NCI-H345 treated with DMSO at 0.1 percent for 48 hours (cell line): Measurements from ENCODE around the gene SSR1.
"Not testable (repeated sequence)": the region's sequence is repeated elsewhere in the genome, so short reads cannot be mapped to it uniquely, and the experiment has no call there.

ENCODE experiments used
- DNase-seq: peaks from one replicate; lab custom pipeline; 2025; ENCODE audit not compliant: unreplicated experiment; lab: John Stamatoyannopoulos, UW

The SSR1 gene

GRCh38 chr6:7283676-7284075, 29.3 kb downstream of the SSR1 start:
- DNase-seq = no peak

- DNase-seq = no peak
Measured at GRCh38 chr6:7282097-7282906, 30.7 kb downstream of the SSR1 start.

- no peak for DNase-seq
Measured at GRCh38 chr6:7276199-7276524, 36.8 kb downstream of the SSR1 start.

- not testable (repeated sequence) for DNase-seq
Measured at GRCh38 chr6:7274525-7274924, 38.5 kb downstream of the SSR1 start.

- DNase-seq = no peak
Measured at GRCh38 chr6:7273709-7274108, 39.3 kb downstream of the SSR1 start.

- DNase-seq = no peak
Measured at GRCh38 chr6:7271205-7271534, 41.8 kb downstream of the SSR1 start.

- no peak for DNase-seq
Measured at GRCh38 chr6:7270320-7271204, 42.4 kb downstream of the SSR1 start.

- DNase-seq = no peak
Measured at GRCh38 chr6:7269816-7270215, 43.2 kb downstream of the SSR1 start.

GRCh38 chr6:7268816-7269555, 44.0 kb downstream of the SSR1 start:
- DNase-seq = no peak

GRCh38 chr6:7268362-7268761, 44.6 kb downstream of the SSR1 start:
- DNase-seq = no peak

GRCh38 chr6:7267466-7268091, 45.4 kb downstream of the SSR1 start:
- DNase-seq = no peak

GRCh38 chr6:7267071-7267465, 45.9 kb downstream of the SSR1 start:
- no peak for DNase-seq

GRCh38 chr6:7265385-7265726, 47.6 kb downstream of the SSR1 start:
- not testable (repeated sequence) for DNase-seq

GRCh38 chr6:7264686-7265384, 48.2 kb downstream of the SSR1 start:
- no peak for DNase-seq

- DNase-seq = no peak
Measured at GRCh38 chr6:7264041-7264440, 49.0 kb downstream of the SSR1 start.

GRCh38 chr6:7263519-7263805, 49.5 kb downstream of the SSR1 start:
- not testable (repeated sequence) for DNase-seq

GRCh38 chr6:7262746-7263518, 50.1 kb downstream of the SSR1 start:
- DNase-seq = no peak

- no peak for DNase-seq
Measured at GRCh38 chr6:7261852-7262461, 51.0 kb downstream of the SSR1 start.

GRCh38 chr6:7261032-7261841, 51.8 kb downstream of the SSR1 start:
- DNase-seq = peak; percentile 32
